Neural progenitor cell (in vitro differentiated cells): ENCODE measurements around the gene PINK1. TPM values are rescaled to one million over a fixed set of nuclear protein-coding genes. Genes with fewer than 3 reads are reported as not detected.

Source experiments
- DNase-seq: peaks from one replicate; pipeline ENCODE4 v3.0.0-alpha.2; 2016; ENCODE audit warnings: low spot score
- H2AFZ ChIP-seq: fragments of 200-600 bp; sonication (generic); replicated peaks from 2 replicates; pipeline ENCODE4 v1.6.1; 2016; ENCODE audit warnings: antibody characterized with exemption
- H3F3A ChIP-seq: fragments of 200-600 bp; sonication (generic); 2 replicates; pipeline ENCODE4 v1.6.1; 2016; ENCODE audit warnings: antibody characterized with exemption, low read depth
- H3K27ac ChIP-seq: fragments of 200-600 bp; sonication (generic); 2 replicates; pipeline ENCODE4 v1.5.1; 2016; ENCODE audit warnings: mild to moderate bottlenecking
- H3K27me3 ChIP-seq: fragments of 200-600 bp; sonication (generic); 2 replicates; pipeline ENCODE4 v1.6.1; 2016; ENCODE audit warnings: mild to moderate bottlenecking, moderate library complexity
- H3K36me3 ChIP-seq: fragments of 200-600 bp; sonication (generic); 2 replicates; pipeline ENCODE4 v1.5.1; 2016
- H3K4me1 ChIP-seq: fragments of 200-600 bp; sonication (generic); 2 replicates; pipeline ENCODE4 v1.6.1; 2016; ENCODE audit warnings: mixed run types
- H3K4me2 ChIP-seq: fragments of 200-600 bp; sonication (generic); 2 replicates; pipeline ENCODE4 v1.6.1; 2016
- H3K4me3 ChIP-seq: fragments of 200-600 bp; sonication (generic); 2 replicates; pipeline ENCODE4 v1.5.1; 2016
- H3K79me2 ChIP-seq: fragments of 200-600 bp; sonication (generic); 2 replicates; pipeline ENCODE4 v1.6.1; 2016; ENCODE audit warnings: low read depth
- H3K9ac ChIP-seq: fragments of 200-600 bp; sonication (generic); 2 replicates; pipeline ENCODE4 v1.6.1; 2016
- H3K9me3 ChIP-seq: fragments of 200-600 bp; sonication (generic); 2 replicates; pipeline ENCODE4 v1.5.1; 2016; ENCODE audit warnings: low read depth
- H4K20me1 ChIP-seq: fragments of 200-600 bp; sonication (generic); 2 replicates; pipeline ENCODE4 v1.6.1; 2016; ENCODE audit warnings: low read depth
- H3K27ac Mint-ChIP-seq: 3 replicates; pipeline ENCODE4 v1.8.0; 2021; ENCODE audit warnings: mixed read lengths
- H3K27me3 Mint-ChIP-seq: 2 replicates; pipeline ENCODE4 v1.8.0; 2022; ENCODE audit warnings: low read depth, mild to moderate bottlenecking, inconsistent platforms, moderate library complexity, mixed read lengths; ENCODE audit not compliant: insufficient read depth
- H3K36me3 Mint-ChIP-seq: 3 replicates; pipeline ENCODE4 v1.8.0; 2021; ENCODE audit warnings: mixed read lengths
- H3K4me1 Mint-ChIP-seq: 3 replicates; pipeline ENCODE4 v1.8.0; 2021; ENCODE audit warnings: mixed read lengths
- H3K4me3 Mint-ChIP-seq: 3 replicates; pipeline ENCODE4 v1.8.0; 2021; ENCODE audit warnings: mild to moderate bottlenecking, moderate library complexity, mixed read lengths
- H3K9me3 Mint-ChIP-seq: 3 replicates; pipeline ENCODE4 v1.8.0; 2020; ENCODE audit warnings: mixed read lengths
- EZH2 ChIP-seq: fragments of 200-600 bp; sonication (generic); IDR thresholded peaks from 2 replicates; pipeline ENCODE4 v1.6.1; 2017; ENCODE audit warnings: antibody characterized with exemption, mild to moderate bottlenecking, moderate library complexity
- EZH2phosphoT487 ChIP-seq: fragments of 200-600 bp; sonication (generic); IDR thresholded peaks from 2 replicates; pipeline ENCODE4 v1.6.1; 2017; ENCODE audit warnings: antibody characterized with exemption
- total RNA-seq: library from RNA; depleted of rRNA; stranded (reverse); fragments of >200 nt; gene quantifications from 2 replicates; pipeline ENCODE4 v1.2.3, GENCODE V29; 2015; ENCODE audit warnings: low replicate concordance
- TF ChIP-seq, protein P1 (sequence below): fragments of 200-600 bp; sonication (generic); IDR thresholded peaks from 2 replicates; pipeline ENCODE4 v1.5.1; 2017; ENCODE audit warnings: antibody characterized with exemption, mild to moderate bottlenecking

The PINK1 gene
- total RNA-seq, 1 donor from 2014 or later, result 13.3 TPM

DNA sequence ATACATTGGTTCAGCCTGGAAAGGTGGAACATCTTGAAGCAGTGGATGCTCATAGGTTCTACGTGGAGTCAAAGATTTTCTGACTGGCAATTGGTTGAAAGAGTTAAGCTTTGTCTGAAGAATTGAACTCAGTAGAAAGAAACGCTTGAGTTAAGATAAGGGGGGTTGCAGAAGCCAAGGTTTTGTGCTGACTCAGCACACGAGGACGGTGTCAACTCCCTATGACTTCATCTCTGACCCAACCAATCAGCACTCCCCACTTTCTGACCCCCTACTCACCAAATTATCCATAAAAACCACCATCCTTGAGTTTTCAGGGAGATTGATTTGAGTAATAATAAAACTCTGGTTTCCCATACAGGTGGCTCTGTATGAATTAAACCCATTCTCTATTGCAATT is 2.5 kb upstream of the PINK1 start:
- H3K27ac ChIP-seq, result no peak overlapping the region
- TF ChIP-seq, protein P1, sequence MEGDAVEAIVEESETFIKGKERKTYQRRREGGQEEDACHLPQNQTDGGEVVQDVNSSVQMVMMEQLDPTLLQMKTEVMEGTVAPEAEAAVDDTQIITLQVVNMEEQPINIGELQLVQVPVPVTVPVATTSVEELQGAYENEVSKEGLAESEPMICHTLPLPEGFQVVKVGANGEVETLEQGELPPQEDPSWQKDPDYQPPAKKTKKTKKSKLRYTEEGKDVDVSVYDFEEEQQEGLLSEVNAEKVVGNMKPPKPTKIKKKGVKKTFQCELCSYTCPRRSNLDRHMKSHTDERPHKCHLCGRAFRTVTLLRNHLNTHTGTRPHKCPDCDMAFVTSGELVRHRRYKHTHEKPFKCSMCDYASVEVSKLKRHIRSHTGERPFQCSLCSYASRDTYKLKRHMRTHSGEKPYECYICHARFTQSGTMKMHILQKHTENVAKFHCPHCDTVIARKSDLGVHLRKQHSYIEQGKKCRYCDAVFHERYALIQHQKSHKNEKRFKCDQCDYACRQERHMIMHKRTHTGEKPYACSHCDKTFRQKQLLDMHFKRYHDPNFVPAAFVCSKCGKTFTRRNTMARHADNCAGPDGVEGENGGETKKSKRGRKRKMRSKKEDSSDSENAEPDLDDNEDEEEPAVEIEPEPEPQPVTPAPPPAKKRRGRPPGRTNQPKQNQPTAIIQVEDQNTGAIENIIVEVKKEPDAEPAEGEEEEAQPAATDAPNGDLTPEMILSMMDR, result no peak
- no peak for TF ChIP-seq EZH2
- no peak for TF ChIP-seq EZH2phosphoT487
- peaks cover 15% of the 10 kb centered on the region for H3F3A ChIP-seq
- H3K27me3 ChIP-seq, result no peaks in the 10 kb centered on the region
- DNase-seq, result no peak
- no peak overlapping the region for H3K4me3 ChIP-seq
- H3K9ac ChIP-seq, result no peak overlapping the region
- H3K36me3 Mint-ChIP-seq, result peaks cover 3% of the 10 kb centered on the region
- no peaks in the 10 kb centered on the region for H3K9me3 ChIP-seq
- H3K36me3 ChIP-seq, result no peaks in the 10 kb centered on the region
- no peak overlapping the region for H3K4me3 Mint-ChIP-seq
- H3K4me1 Mint-ChIP-seq, result peaks cover 23% of the 10 kb centered on the region
- no peak overlapping the region for H3K27ac Mint-ChIP-seq
- H3K9me3 Mint-ChIP-seq, result peaks cover 12% of the 10 kb centered on the region
- no peaks in the 10 kb centered on the region for H4K20me1 ChIP-seq
- no peaks in the 10 kb centered on the region for H3K79me2 ChIP-seq
- peaks cover 8% of the 10 kb centered on the region for H3K4me1 ChIP-seq
- no peak overlapping the region for H2AFZ ChIP-seq
- H3K27me3 Mint-ChIP-seq, result peaks cover 6% of the 10 kb centered on the region
- H3K4me2 ChIP-seq, result no peak overlapping the region

DNA sequence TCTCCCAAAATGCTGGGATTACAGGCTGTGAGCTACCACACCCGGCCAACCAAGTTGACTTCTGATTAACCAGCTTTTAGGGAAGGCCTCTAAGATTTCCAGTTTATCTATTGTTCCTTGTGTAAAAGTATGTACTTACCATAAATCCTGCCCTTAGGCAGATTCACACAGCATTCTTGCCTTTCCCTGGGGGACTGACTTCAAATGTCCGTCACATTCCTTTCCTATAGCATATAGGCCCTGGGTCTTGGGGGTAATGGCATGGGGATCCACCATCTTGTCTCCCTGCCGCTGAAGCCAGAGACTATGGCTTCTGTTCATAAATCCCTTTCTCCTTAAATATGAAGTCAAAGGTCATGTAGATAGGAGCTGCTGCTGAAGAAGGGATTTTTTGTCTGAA is 872 bp upstream of the PINK1 start:
- no peak overlapping the region for H3K9ac ChIP-seq
- H3K79me2 ChIP-seq, result no peaks in the 10 kb centered on the region
- H3K4me2 ChIP-seq, result no peak overlapping the region
- Mint-ChIP-seq H3K27ac (no peak overlapping the region), H3K27me3 (peaks cover 4% of the 10 kb centered on the region), H3K9me3 (peaks cover 10% of the 10 kb centered on the region), H3K36me3 (peaks cover 3% of the 10 kb centered on the region), H3K4me1 (peaks cover 21% of the 10 kb centered on the region), H3K4me3 (peak overlapping the region; percentile 85)
- no peak overlapping the region for H3K4me3 ChIP-seq
- no peak overlapping the region for H3K27ac ChIP-seq
- H3K27me3 ChIP-seq, result no peaks in the 10 kb centered on the region
- H4K20me1 ChIP-seq, result no peaks in the 10 kb centered on the region
- H2AFZ ChIP-seq, result no peak overlapping the region
- peaks cover 8% of the 10 kb centered on the region for H3K4me1 ChIP-seq
- DNase-seq, result no peak
- peaks cover 15% of the 10 kb centered on the region for H3F3A ChIP-seq
- no peaks in the 10 kb centered on the region for H3K9me3 ChIP-seq
- H3K36me3 ChIP-seq, result no peaks in the 10 kb centered on the region
- TF ChIP-seq, protein P1, result no peak
- TF ChIP-seq EZH2 (no peak), EZH2phosphoT487 (no peak)

- TF ChIP-seq EZH2, result no peak
- Histone ChIP-seq H3K9me3 (no peaks in the 10 kb centered on the region), H3K4me2 (peak overlapping the region; percentile 99), H4K20me1 (no peaks in the 10 kb centered on the region), H3K9ac (peak overlapping the region; percentile 31), H3K27ac (no peak overlapping the region), H3K4me1 (peaks cover 8% of the 10 kb centered on the region), H3K79me2 (no peaks in the 10 kb centered on the region), H3F3A (peaks cover 15% of the 10 kb centered on the region), H3K27me3 (no peaks in the 10 kb centered on the region), H3K36me3 (no peaks in the 10 kb centered on the region), H3K4me3 (peak overlapping the region; percentile 91), H2AFZ (peak overlapping the region; percentile 99)
- peaks cover 3% of the 10 kb centered on the region for H3K9me3 Mint-ChIP-seq
- H3K27me3 Mint-ChIP-seq, result peaks cover 2% of the 10 kb centered on the region
- H3K27ac Mint-ChIP-seq, result no peak overlapping the region
- peaks cover 14% of the 10 kb centered on the region for H3K4me1 Mint-ChIP-seq
- peak; percentile 15 for DNase-seq
- no peaks in the 10 kb centered on the region for H3K36me3 Mint-ChIP-seq
- H3K4me3 Mint-ChIP-seq, result peak overlapping the region; percentile 92
These were observed 871 bp downstream of the PINK1 start for GRCh38 chr1:20634065-20634593.

DNA sequence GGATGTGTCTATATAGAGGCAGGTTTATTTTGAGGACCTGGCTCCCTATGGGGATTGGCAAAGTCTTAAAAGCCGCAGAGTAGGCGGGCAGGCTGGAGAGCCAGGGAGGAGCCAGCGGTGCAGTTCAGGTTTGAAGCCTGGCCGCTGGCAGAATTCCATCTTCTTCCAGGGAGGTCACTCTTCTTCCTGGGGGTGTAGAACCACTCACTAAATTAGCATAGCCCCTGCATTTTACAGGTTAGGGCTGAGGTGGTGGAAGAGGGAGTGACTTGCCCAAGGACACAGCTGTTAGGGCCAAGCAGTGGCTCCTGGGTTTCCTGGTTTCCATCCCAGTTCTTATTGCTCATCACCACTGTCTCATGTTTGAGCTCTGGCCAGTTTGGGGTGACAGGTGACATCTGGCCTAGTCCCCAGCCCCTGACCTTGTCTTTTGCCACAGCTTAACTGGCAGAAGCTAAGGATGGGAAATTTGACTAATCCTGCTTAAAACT is 1.4 kb downstream of the PINK1 start:
- H3K27me3 Mint-ChIP-seq, result peaks cover 3% of the 10 kb centered on the region
- H3K27ac Mint-ChIP-seq, result no peak overlapping the region
- Histone ChIP-seq H3K4me3 (peak overlapping the region; percentile 91), H3K79me2 (no peaks in the 10 kb centered on the region), H3K9ac (peak overlapping the region; percentile 31), H4K20me1 (no peaks in the 10 kb centered on the region), H3K4me2 (peak overlapping the region; percentile 99), H3K9me3 (no peaks in the 10 kb centered on the region), H2AFZ (peak overlapping the region; percentile 99), H3K4me1 (peaks cover 8% of the 10 kb centered on the region), H3K27ac (no peak overlapping the region), H3K36me3 (no peaks in the 10 kb centered on the region), H3F3A (peaks cover 15% of the 10 kb centered on the region), H3K27me3 (no peaks in the 10 kb centered on the region)
- no peaks in the 10 kb centered on the region for H3K9me3 Mint-ChIP-seq
- peak; percentile 81 for DNase-seq
- H3K4me1 Mint-ChIP-seq, result peaks cover 14% of the 10 kb centered on the region
- H3K4me3 Mint-ChIP-seq, result peak overlapping the region; percentile 92
- TF ChIP-seq EZH2 (no peak), EZH2phosphoT487 (no peak)
- TF ChIP-seq, protein P1, result no peak
- no peaks in the 10 kb centered on the region for H3K36me3 Mint-ChIP-seq
